Type B pancreatic cell (in vitro differentiated cells): ENCODE results near the gene GGT1. TPM values are rescaled to one million over a fixed set of nuclear protein-coding genes. Genes with fewer than 3 reads are reported as not detected.
A peak's percentile ranks its signal among the peaks of the same experiment; 100 is the strongest.
"Not testable (repeated sequence)": the region's sequence is repeated elsewhere in the genome, so short reads cannot be mapped to it uniquely, and the experiment has no call there.

Source experiments
- DNase-seq: peaks from one replicate; pipeline ENCODE4 v3.0.0; 2021; ENCODE audit warnings: mixed read lengths; ENCODE audit not compliant: unreplicated experiment; ENCODE audit errors: extremely low spot score
- H3K27ac Mint-ChIP-seq: 2 replicates; pipeline ENCODE4 v1.8.0; 2021; ENCODE audit warnings: mild to moderate bottlenecking, mixed read lengths
- H3K27me3 Mint-ChIP-seq: 2 replicates; pipeline ENCODE4 v1.8.0; 2021; ENCODE audit warnings: mixed read lengths
- H3K36me3 Mint-ChIP-seq: 2 replicates; pipeline ENCODE4 v1.8.0; 2021; ENCODE audit warnings: mixed read lengths
- H3K4me1 Mint-ChIP-seq: one replicate; pipeline ENCODE4 v1.8.0; 2021; ENCODE audit warnings: mixed read lengths; ENCODE audit not compliant: unreplicated experiment
- H3K4me3 Mint-ChIP-seq: 2 replicates; pipeline ENCODE4 v1.8.0; 2021; ENCODE audit warnings: mild to moderate bottlenecking, mixed read lengths
- H3K9me3 Mint-ChIP-seq: 2 replicates; pipeline ENCODE4 v1.8.0; 2021; ENCODE audit warnings: mixed read lengths
- total RNA-seq: library from RNA; stranded (reverse); gene quantifications from 2 replicates; pipeline ENCODE4 v1.2.1, GENCODE V29; 2021; ENCODE audit warnings: low replicate concordance
- TF ChIP-seq, protein P1 (sequence below): fragments of 200-600 bp; sonication (generic); conservative IDR thresholded peaks from 2 replicates; pipeline ENCODE4 v1.5.0; 2021; ENCODE audit warnings: antibody characterized with exemption, mild to moderate bottlenecking

GGT1 gene
- total RNA-seq, 1 donor from 2014 or later = 4.2 TPM

DNA sequence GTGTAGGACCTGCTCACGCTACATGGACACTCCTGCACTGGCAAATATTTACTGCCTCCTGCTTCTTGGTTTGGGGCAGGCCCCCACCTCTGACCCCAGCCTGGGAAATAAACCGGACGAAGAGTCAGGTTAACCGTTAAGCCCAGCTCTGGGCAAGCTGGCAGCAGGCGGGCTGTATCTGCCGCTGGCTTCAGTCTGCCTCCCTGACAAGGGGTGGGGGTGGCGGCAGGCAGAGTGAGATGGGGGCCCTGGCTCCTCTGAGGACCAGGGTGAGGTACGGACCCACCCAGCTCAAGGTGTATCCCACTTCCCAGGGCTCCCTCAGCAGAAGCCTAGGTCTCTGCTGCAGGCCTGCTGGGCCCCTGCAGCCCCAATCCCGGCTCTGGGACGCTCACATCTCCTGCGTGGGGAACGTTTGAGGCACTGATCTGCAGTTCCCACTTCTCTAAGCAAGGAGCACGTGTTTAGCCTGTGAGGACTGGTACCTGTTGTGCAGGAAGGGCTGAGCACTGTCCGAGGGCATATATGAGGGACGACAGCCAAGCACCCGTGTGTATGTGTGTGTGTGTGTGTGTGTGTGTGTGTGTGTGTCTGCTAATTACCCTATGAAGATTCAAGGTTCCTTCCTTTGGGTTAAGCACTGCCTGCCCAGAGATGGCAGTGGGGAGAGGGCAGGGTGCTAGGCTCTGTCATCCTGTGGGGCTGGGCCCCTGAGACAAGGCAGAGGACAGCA is 9.0 kb upstream of the GGT1 start:
- H3K9me3 Mint-ChIP-seq = no peaks in the 10 kb centered on the region
- H3K36me3 Mint-ChIP-seq = no peaks in the 10 kb centered on the region
- H3K27me3 Mint-ChIP-seq = no peaks in the 10 kb centered on the region
- DNase-seq = no peak
- no peak overlapping the region for H3K27ac Mint-ChIP-seq
- H3K4me3 Mint-ChIP-seq = peak overlapping the region; percentile 81
- TF ChIP-seq, protein P1, sequence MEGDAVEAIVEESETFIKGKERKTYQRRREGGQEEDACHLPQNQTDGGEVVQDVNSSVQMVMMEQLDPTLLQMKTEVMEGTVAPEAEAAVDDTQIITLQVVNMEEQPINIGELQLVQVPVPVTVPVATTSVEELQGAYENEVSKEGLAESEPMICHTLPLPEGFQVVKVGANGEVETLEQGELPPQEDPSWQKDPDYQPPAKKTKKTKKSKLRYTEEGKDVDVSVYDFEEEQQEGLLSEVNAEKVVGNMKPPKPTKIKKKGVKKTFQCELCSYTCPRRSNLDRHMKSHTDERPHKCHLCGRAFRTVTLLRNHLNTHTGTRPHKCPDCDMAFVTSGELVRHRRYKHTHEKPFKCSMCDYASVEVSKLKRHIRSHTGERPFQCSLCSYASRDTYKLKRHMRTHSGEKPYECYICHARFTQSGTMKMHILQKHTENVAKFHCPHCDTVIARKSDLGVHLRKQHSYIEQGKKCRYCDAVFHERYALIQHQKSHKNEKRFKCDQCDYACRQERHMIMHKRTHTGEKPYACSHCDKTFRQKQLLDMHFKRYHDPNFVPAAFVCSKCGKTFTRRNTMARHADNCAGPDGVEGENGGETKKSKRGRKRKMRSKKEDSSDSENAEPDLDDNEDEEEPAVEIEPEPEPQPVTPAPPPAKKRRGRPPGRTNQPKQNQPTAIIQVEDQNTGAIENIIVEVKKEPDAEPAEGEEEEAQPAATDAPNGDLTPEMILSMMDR = no peak
- H3K4me1 Mint-ChIP-seq = no peaks in the 10 kb centered on the region

GRCh38 chr22:24594569-24595120 is 8.3 kb upstream of the GGT1 start:
- Mint-ChIP-seq H3K4me3 (peak overlapping the region; percentile 20), H3K27me3 (no peaks in the 10 kb centered on the region), H3K36me3 (no peaks in the 10 kb centered on the region), H3K4me1 (no peaks in the 10 kb centered on the region), H3K27ac (no peak overlapping the region), H3K9me3 (no peaks in the 10 kb centered on the region)
- no peak for DNase-seq
- TF ChIP-seq, protein P1 = no peak

- no peaks in the 10 kb centered on the region for H3K9me3 Mint-ChIP-seq
- H3K27ac Mint-ChIP-seq = no peak overlapping the region
- no peak overlapping the region for H3K4me3 Mint-ChIP-seq
- no peaks in the 10 kb centered on the region for H3K4me1 Mint-ChIP-seq
- no peaks in the 10 kb centered on the region for H3K36me3 Mint-ChIP-seq
- DNase-seq = no peak
- TF ChIP-seq, protein P1 = no peak
- H3K27me3 Mint-ChIP-seq = no peaks in the 10 kb centered on the region
Measured at GRCh38 chr22:24595228-24595627, 7.8 kb upstream of the GGT1 start.

- H3K27me3 Mint-ChIP-seq = no peaks in the 10 kb centered on the region
- TF ChIP-seq, protein P1 = no peak
- H3K27ac Mint-ChIP-seq = no peak overlapping the region
- H3K4me1 Mint-ChIP-seq = no peaks in the 10 kb centered on the region
- DNase-seq = no peak
- no peak overlapping the region for H3K4me3 Mint-ChIP-seq
- H3K9me3 Mint-ChIP-seq = no peaks in the 10 kb centered on the region
- no peaks in the 10 kb centered on the region for H3K36me3 Mint-ChIP-seq
Measured at GRCh38 chr22:24595863-24596262, 7.1 kb upstream of the GGT1 start.

DNA sequence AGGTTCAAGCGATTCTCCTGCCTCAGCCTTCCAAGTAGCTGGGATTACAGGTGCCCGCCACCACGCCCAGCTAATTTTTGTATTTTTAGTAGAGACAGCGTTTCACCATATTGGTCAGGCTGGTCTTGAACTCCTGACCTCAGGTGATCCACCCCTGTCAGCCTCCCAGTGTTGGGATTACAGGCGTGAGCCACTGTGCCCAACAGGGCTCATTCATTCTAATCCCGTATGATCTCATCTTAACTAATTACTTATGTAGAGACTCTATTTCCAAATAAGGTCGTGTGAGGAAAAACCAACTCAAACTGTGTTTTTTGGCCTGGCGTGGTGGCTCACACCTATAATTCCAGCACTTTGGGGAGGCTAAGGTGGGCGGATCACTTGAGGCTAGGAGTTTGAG is 5.9 kb upstream of the GGT1 start:
- not testable (repeated sequence) for H3K27ac Mint-ChIP-seq, H3K9me3 Mint-ChIP-seq, DNase-seq, H3K4me3 Mint-ChIP-seq, H3K4me1 Mint-ChIP-seq, H3K27me3 Mint-ChIP-seq, H3K36me3 Mint-ChIP-seq

DNA sequence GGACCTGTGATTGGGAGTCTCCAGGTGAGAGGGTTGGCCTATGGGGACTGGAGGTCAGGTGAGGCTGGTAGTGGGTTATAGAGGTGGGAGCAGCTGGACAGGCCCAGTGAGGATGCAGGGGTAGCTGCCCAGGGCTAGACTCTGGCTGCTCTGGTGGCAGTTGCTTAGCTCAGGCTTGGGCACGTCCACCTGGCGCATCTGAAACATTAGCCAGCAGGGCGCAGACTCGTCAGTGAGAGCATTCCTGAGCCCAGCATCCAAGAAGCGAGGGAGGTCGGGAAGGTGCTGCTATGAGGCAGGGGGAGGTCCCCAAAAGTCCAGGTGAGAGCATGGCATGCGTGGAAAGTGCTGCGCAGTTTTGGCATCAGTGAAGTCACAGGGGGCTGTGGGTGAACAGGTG is 3.5 kb upstream of the GGT1 start:
- no peaks in the 10 kb centered on the region for H3K36me3 Mint-ChIP-seq
- no peak overlapping the region for H3K27ac Mint-ChIP-seq
- DNase-seq = no peak
- TF ChIP-seq, protein P1 = no peak
- no peaks in the 10 kb centered on the region for H3K27me3 Mint-ChIP-seq
- no peaks in the 10 kb centered on the region for H3K9me3 Mint-ChIP-seq
- no peak overlapping the region for H3K4me3 Mint-ChIP-seq
- H3K4me1 Mint-ChIP-seq = peaks cover 13% of the 10 kb centered on the region

DNA sequence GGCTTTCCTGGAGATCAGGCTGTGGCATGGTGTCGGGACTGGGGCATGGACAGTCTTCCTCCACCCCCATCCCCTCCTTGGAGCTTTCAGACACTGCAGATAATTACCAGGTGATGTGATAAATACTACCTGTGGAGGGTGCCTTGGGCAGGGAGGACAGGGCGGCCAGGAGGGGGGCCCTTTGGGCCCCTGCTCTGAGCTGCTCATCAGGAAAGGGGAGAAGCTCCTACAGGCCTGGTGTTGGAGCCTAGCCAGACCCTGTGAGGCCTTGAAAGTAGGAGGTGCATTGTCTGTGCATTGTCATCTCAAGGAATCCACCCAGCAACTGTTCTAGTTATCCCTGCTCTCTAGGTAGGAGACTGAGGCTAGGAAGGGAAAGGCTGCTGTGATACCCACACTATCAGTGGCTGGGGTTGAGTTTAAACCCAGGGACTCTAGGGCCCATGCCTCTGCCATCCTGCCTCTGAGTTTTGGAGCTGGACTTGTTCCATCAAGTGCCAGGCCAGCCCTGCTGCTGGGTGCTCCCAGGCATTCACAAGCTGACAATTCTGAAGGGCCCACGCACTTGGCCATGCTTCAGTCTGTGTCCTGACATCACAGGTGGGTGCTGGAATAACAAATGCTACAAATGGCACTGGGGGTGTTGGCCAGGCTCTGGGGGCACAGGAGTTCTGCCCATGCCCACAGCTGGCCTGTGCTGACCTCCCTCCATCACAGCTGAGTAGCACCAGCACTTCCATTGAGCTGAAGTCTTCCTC is 2.9 kb upstream of the GGT1 start:
- H3K4me1 Mint-ChIP-seq = peaks cover 13% of the 10 kb centered on the region
- not testable (repeated sequence) for DNase-seq, H3K9me3 Mint-ChIP-seq, H3K4me3 Mint-ChIP-seq, H3K27ac Mint-ChIP-seq, H3K27me3 Mint-ChIP-seq, H3K36me3 Mint-ChIP-seq
